ENCODE data around the gene TTC39A. TPM values are rescaled to one million over a fixed set of nuclear protein-coding genes. Genes with fewer than 3 reads are reported as not detected.

Gene TTC39A
- total and polyA plus RNA-seq, 4 donors = 16.6 to 46.8 (median 28.5) TPM

DNA sequence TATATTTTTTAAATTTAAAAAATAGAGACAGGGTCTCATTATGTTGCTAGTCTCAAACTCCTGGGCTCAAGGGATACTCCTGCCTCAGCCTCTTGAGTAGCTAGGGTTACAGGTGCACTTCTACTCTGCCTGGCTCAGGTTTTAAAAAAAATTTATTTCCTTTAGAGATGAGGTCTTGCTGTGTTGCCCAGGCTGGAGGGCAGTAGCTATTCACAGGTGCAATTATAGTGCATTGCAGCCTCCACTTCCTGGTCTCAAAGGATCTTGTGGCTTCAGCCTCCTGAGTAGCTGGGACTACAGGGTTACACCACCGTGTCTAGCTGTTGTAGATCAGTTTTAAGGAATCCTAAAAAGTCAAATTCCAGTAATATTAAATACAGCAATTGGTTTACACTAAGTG lies 89.2 kb downstream of the TTC39A start:
- Histone ChIP-seq H3K27me3 (ENCODE audit: control insufficient read depth in 3 of 3, insufficient read depth in 3 of 3, low read length in 2 of 3) (no peaks in the 10 kb centered on the region), H3K9ac (ENCODE audit: insufficient read depth in 1 of 2, low read length in 2 of 2) (no peak overlapping the region), H3K4me3 (no peak overlapping the region), H3K9me3 (ENCODE audit: control insufficient read depth in 4 of 4, insufficient read depth in 3 of 4, low read length in 3 of 4) (no peaks in the 10 kb centered on the region), H3K27ac (ENCODE audit: low read depth in 1 of 2, low read length in 1 of 2) (no peak overlapping the region), H3K36me3 (ENCODE audit: control insufficient read depth in 4 of 4, insufficient read depth in 4 of 4, low read length in 4 of 4) (peaks cover 0 to 2% (median under 1%) of the 10 kb centered on the region in 4 donors), H3K4me1 (ENCODE audit: control insufficient read depth in 5 of 5, insufficient read depth in 5 of 5, low read length in 5 of 5) (peaks cover 3 to 16% (median 4%) of the 10 kb centered on the region in 5 donors)
- DNase-seq (no peak), ATAC-seq (ENCODE audit: insufficient read depth, low FRiP score) (no peak)
- 39 to 41% methylated on average over 1 of the region's 1 CpG for WGBS, 2 donors
- TF ChIP-seq, protein P1, sequence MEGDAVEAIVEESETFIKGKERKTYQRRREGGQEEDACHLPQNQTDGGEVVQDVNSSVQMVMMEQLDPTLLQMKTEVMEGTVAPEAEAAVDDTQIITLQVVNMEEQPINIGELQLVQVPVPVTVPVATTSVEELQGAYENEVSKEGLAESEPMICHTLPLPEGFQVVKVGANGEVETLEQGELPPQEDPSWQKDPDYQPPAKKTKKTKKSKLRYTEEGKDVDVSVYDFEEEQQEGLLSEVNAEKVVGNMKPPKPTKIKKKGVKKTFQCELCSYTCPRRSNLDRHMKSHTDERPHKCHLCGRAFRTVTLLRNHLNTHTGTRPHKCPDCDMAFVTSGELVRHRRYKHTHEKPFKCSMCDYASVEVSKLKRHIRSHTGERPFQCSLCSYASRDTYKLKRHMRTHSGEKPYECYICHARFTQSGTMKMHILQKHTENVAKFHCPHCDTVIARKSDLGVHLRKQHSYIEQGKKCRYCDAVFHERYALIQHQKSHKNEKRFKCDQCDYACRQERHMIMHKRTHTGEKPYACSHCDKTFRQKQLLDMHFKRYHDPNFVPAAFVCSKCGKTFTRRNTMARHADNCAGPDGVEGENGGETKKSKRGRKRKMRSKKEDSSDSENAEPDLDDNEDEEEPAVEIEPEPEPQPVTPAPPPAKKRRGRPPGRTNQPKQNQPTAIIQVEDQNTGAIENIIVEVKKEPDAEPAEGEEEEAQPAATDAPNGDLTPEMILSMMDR (IDR thresholded peaks at IDR 0.05; ENCODE audit: control extremely low read depth, extremely low read depth) = no peak

DNA sequence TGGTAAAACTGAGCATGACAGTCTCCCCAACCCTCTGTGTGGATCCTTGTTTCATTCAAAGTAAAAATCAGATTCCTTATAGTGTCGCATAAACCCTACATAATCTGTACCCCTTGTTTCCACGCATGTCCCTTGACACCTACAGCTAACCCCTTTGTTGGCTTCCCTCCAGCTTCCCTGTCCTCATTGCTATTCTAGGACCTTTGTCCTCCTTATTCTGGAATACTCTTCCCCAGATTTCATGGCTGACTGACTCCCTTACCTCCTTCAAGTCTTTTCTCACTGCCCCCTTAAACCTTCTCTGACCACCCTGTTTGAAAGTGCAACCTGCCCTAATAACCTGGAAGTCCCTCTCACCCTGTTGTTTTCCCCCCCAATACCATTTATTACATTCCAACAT lies 90.3 kb downstream of the TTC39A start:
- WGBS, 2 donors = 83 to 92% methylated on average over 2 of the region's 2 CpGs
- Histone ChIP-seq H3K4me1 (ENCODE audit: control insufficient read depth in 5 of 5, insufficient read depth in 5 of 5, low read length in 5 of 5) (peaks cover 3 to 18% (median 10%) of the 10 kb centered on the region in 5 donors), H3K27me3 (ENCODE audit: control insufficient read depth in 3 of 3, insufficient read depth in 3 of 3, low read length in 2 of 3) (peaks cover 0 to under 1% (median 0%) of the 10 kb centered on the region in 3 donors), H3K9me3 (ENCODE audit: control insufficient read depth in 4 of 4, insufficient read depth in 3 of 4, low read length in 3 of 4) (no peaks in the 10 kb centered on the region), H3K4me3 (no peak overlapping the region), H3K9ac (ENCODE audit: insufficient read depth in 1 of 2, low read length in 2 of 2) (no peak overlapping the region), H3K27ac (ENCODE audit: low read depth in 1 of 2, low read length in 1 of 2) (peak overlapping the region in 1 of 2 donors; percentile 56), H3K36me3 (ENCODE audit: control insufficient read depth in 4 of 4, insufficient read depth in 4 of 4, low read length in 4 of 4) (peaks cover 0 to 2% (median under 1%) of the 10 kb centered on the region in 4 donors)
- DNase-seq (no peak), ATAC-seq (ENCODE audit: insufficient read depth, low FRiP score) (no peak)
- TF ChIP-seq, protein P1 (IDR thresholded peaks at IDR 0.05; ENCODE audit: control extremely low read depth, extremely low read depth) = no peak

DNA sequence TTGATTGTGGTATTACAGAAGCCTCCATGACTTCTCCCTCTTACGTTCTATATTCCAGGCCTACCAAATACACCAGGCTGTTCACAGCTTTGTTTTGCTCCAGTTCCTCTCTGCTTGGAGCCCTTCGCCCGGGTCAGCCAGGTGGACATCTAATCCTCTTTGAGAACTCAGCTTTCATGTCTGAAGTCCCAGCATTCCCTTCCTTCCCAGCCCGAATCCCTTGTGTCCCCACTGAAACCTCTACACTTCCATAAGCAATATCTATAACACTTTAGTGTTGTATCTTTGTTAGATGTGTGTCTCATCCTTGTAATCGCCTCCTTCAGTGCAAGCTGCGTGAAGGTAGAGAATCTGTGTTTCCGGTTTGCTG lies 92.3 kb downstream of the TTC39A start:
- H3K36me3 ChIP-seq (ENCODE audit: control insufficient read depth in 4 of 4, insufficient read depth in 4 of 4, low read length in 4 of 4) = peaks cover 0 to 2% (median 0%) of the 10 kb centered on the region in 4 donors
- H3K27ac ChIP-seq (ENCODE audit: low read depth in 1 of 2, low read length in 1 of 2) = peak overlapping the region in 1 of 2 donors; percentile 35
- no peaks in the 10 kb centered on the region for H3K9me3 ChIP-seq (ENCODE audit: control insufficient read depth in 4 of 4, insufficient read depth in 3 of 4, low read length in 3 of 4)
- H3K4me1 ChIP-seq (ENCODE audit: control insufficient read depth in 5 of 5, insufficient read depth in 5 of 5, low read length in 5 of 5) = peaks cover 3 to 16% (median 12%) of the 10 kb centered on the region in 5 donors
- WGBS, 2 donors = 31 to 46% methylated on average over 7 of the region's 7 CpGs
- H3K4me3 ChIP-seq = no peak overlapping the region
- peaks cover 0 to 5% (median 0%) of the 10 kb centered on the region in 3 donors for H3K27me3 ChIP-seq (ENCODE audit: control insufficient read depth in 3 of 3, insufficient read depth in 3 of 3, low read length in 2 of 3)
- H3K9ac ChIP-seq (ENCODE audit: insufficient read depth in 1 of 2, low read length in 2 of 2) = peak overlapping the region; percentile 35 to 99
- TF ChIP-seq, protein P1 (IDR thresholded peaks at IDR 0.05; ENCODE audit: control extremely low read depth, extremely low read depth) = no peak
- no peak for ATAC-seq (ENCODE audit: insufficient read depth, low FRiP score)
- DNase-seq = peak in 2 of 3 donors; percentile 18 to 19
